COLO668 (cell line): Measurements from ENCODE around the gene CSF1R.

Experiments used
- DNase-seq: peaks from one replicate; lab custom pipeline; 2025; ENCODE audit not compliant: unreplicated experiment; lab: John Stamatoyannopoulos, UW

Gene CSF1R

GRCh38 chr5:150026682-150027172, 59.6 kb downstream of the CSF1R start:
- no peak for DNase-seq

- no peak for DNase-seq
These were observed 61.9 kb downstream of the CSF1R start for GRCh38 chr5:150024346-150024984.

- DNase-seq: no peak
These were observed 63.2 kb downstream of the CSF1R start for GRCh38 chr5:150023136-150023535.

GRCh38 chr5:150022681-150023080, 63.7 kb downstream of the CSF1R start:
- DNase-seq: no peak

GRCh38 chr5:150022158-150022531, 64.2 kb downstream of the CSF1R start:
- DNase-seq: no peak

- no peak for DNase-seq
These were observed 64.7 kb downstream of the CSF1R start for GRCh38 chr5:150021491-150022157.

GRCh38 chr5:150020249-150020648, 66.1 kb downstream of the CSF1R start:
- no peak for DNase-seq

- DNase-seq: no peak
These were observed 68.9 kb downstream of the CSF1R start for GRCh38 chr5:150017226-150018005.

- no peak for DNase-seq
These were observed 69.8 kb downstream of the CSF1R start for GRCh38 chr5:150016537-150016936.

GRCh38 chr5:150015415-150015814, 70.9 kb downstream of the CSF1R start:
- no peak for DNase-seq

- no peak for DNase-seq
These were observed 71.9 kb downstream of the CSF1R start for GRCh38 chr5:150014456-150014855.

- no peak for DNase-seq
These were observed 72.4 kb downstream of the CSF1R start for GRCh38 chr5:150013931-150014330.

- DNase-seq: no peak
These were observed 76.5 kb downstream of the CSF1R start for GRCh38 chr5:150009671-150010387.

GRCh38 chr5:150007050-150007449, 79.3 kb downstream of the CSF1R start:
- no peak for DNase-seq

- DNase-seq: no peak
These were observed 80.0 kb downstream of the CSF1R start for GRCh38 chr5:150006318-150006717.
